HG03342 (cell line): ENCODE measurements around the gene PXDN.

ENCODE experiments used
- ATAC-seq: cut with Tn5 transposase; IDR thresholded peaks from one replicate; pipeline ENCODE4 v1.9.1; 2021; ENCODE audit warnings: mild to moderate bottlenecking, moderate library complexity; ENCODE audit not compliant: unreplicated experiment

Gene PXDN

GRCh38 chr2:1621041-1621440 lies 123.3 kb downstream of the PXDN start:
- no peak for ATAC-seq

GRCh38 chr2:1620081-1620480 lies 124.2 kb downstream of the PXDN start:
- no peak for ATAC-seq

GRCh38 chr2:1619556-1619955 lies 124.8 kb downstream of the PXDN start:
- no peak for ATAC-seq

- ATAC-seq, result no peak
These were observed 125.3 kb downstream of the PXDN start for GRCh38 chr2:1618974-1619373.

GRCh38 chr2:1618191-1618961 lies 125.9 kb downstream of the PXDN start:
- ATAC-seq, result no peak

- no peak for ATAC-seq
These were observed 126.8 kb downstream of the PXDN start for GRCh38 chr2:1617425-1618021.

- ATAC-seq, result peak; percentile 63
These were observed 129.8 kb downstream of the PXDN start for GRCh38 chr2:1614564-1614963.

- no peak for ATAC-seq
These were observed 130.5 kb downstream of the PXDN start for GRCh38 chr2:1613731-1614354.

GRCh38 chr2:1613078-1613445 lies 131.3 kb downstream of the PXDN start:
- ATAC-seq, result no peak

GRCh38 chr2:1612391-1613077 lies 131.8 kb downstream of the PXDN start:
- no peak for ATAC-seq

- no peak for ATAC-seq
These were observed 132.4 kb downstream of the PXDN start for GRCh38 chr2:1611886-1612285.

- ATAC-seq, result no peak
These were observed 134.2 kb downstream of the PXDN start for GRCh38 chr2:1610096-1610485.

- ATAC-seq, result no peak
These were observed 134.7 kb downstream of the PXDN start for GRCh38 chr2:1609485-1610095.

GRCh38 chr2:1609040-1609439 lies 135.3 kb downstream of the PXDN start:
- no peak for ATAC-seq

GRCh38 chr2:1607971-1608688 lies 136.2 kb downstream of the PXDN start:
- ATAC-seq, result no peak

GRCh38 chr2:1607236-1607920 lies 136.9 kb downstream of the PXDN start:
- no peak for ATAC-seq

GRCh38 chr2:1606421-1607235 lies 137.7 kb downstream of the PXDN start:
- no peak for ATAC-seq

GRCh38 chr2:1606046-1606400 lies 138.3 kb downstream of the PXDN start:
- ATAC-seq, result no peak
